Measurements from ENCODE around the gene B4GAT1.
"Not testable (repeated sequence)": the region's sequence is repeated elsewhere in the genome, so short reads cannot be mapped to it uniquely, and the experiment has no call there.

The B4GAT1 gene

GRCh38 chr11:66322732-66323427, 24.5 kb downstream of the B4GAT1 start:
- no peak for DNase-seq (ENCODE audit: low spot score)

GRCh38 chr11:66321606-66322005, 25.8 kb downstream of the B4GAT1 start:
- no peak for DNase-seq (ENCODE audit: low spot score)

- not testable (repeated sequence) for DNase-seq (ENCODE audit: low spot score)
Measured at GRCh38 chr11:66320748-66321147, 26.7 kb downstream of the B4GAT1 start.

GRCh38 chr11:66320289-66320688, 27.1 kb downstream of the B4GAT1 start:
- not testable (repeated sequence) for DNase-seq (ENCODE audit: low spot score)

GRCh38 chr11:66318600-66318970, 28.8 kb downstream of the B4GAT1 start:
- DNase-seq (ENCODE audit: low spot score) = no peak

GRCh38 chr11:66317723-66318599, 29.5 kb downstream of the B4GAT1 start:
- DNase-seq (ENCODE audit: low spot score) = no peak

- no peak for DNase-seq (ENCODE audit: low spot score)
Measured at GRCh38 chr11:66317322-66317722, 30.1 kb downstream of the B4GAT1 start.

- no peak for DNase-seq (ENCODE audit: low spot score)
Measured at GRCh38 chr11:66316849-66317251, 30.6 kb downstream of the B4GAT1 start, which contains the start of gene CD248. CD248 (minus strand) TSS chr11:66317044; CDS start chr11:66317027, 17 bp downstream.

GRCh38 chr11:66315921-66316811, 31.3 kb downstream of the B4GAT1 start:
- no peak for DNase-seq (ENCODE audit: low spot score)

- DNase-seq (ENCODE audit: low spot score) = no peak
Measured at GRCh38 chr11:66315498-66315885, 31.9 kb downstream of the B4GAT1 start.

GRCh38 chr11:66314561-66315497, 32.6 kb downstream of the B4GAT1 start:
- DNase-seq (ENCODE audit: low spot score) = no peak

GRCh38 chr11:66314186-66314501, 33.3 kb downstream of the B4GAT1 start:
- no peak for DNase-seq (ENCODE audit: low spot score)

- DNase-seq (ENCODE audit: low spot score) = no peak
Measured at GRCh38 chr11:66313321-66314185, 33.9 kb downstream of the B4GAT1 start.

- peak; percentile 98 for DNase-seq (ENCODE audit: low spot score)
Measured at GRCh38 chr11:66312549-66313320, 34.7 kb downstream of the B4GAT1 start.

GRCh38 chr11:66311965-66312548, 35.4 kb downstream of the B4GAT1 start:
- peak; percentile 98 for DNase-seq (ENCODE audit: low spot score)

GRCh38 chr11:66311470-66311964, 35.9 kb downstream of the B4GAT1 start:
- no peak for DNase-seq (ENCODE audit: low spot score)

- not testable (repeated sequence) for DNase-seq (ENCODE audit: low spot score)
Measured at GRCh38 chr11:66310803-66311440, 36.5 kb downstream of the B4GAT1 start.

- DNase-seq (ENCODE audit: low spot score) = no peak
Measured at GRCh38 chr11:66310324-66310723, 37.1 kb downstream of the B4GAT1 start.

Data from hematopoietic multipotent progenitor cell treated with erythropoietin and hydrocortisone succinate and interleukin-3 and kit ligand, for 17 days (in vitro differentiated cells).